GM21526 (cell line): ENCODE data around the gene PTPRN2.

Source experiments
- ATAC-seq: cut with Tn5 transposase; IDR thresholded peaks from one replicate; pipeline ENCODE4 v1.9.1; 2021; ENCODE audit warnings: moderate library complexity; ENCODE audit not compliant: unreplicated experiment, low FRiP score

PTPRN2 gene

GRCh38 chr7:157758468-157759245 lies 829.0 kb downstream of the PTPRN2 start:
- no peak for ATAC-seq

GRCh38 chr7:157757776-157758467 lies 829.7 kb downstream of the PTPRN2 start:
- no peak for ATAC-seq

GRCh38 chr7:157757211-157757610 lies 830.4 kb downstream of the PTPRN2 start:
- ATAC-seq: no peak

GRCh38 chr7:157755741-157756140 lies 831.9 kb downstream of the PTPRN2 start:
- ATAC-seq: no peak

GRCh38 chr7:157754416-157754790 lies 833.2 kb downstream of the PTPRN2 start:
- no peak for ATAC-seq

- no peak for ATAC-seq
These were observed 833.8 kb downstream of the PTPRN2 start for GRCh38 chr7:157753713-157754415.

GRCh38 chr7:157752832-157753291 lies 834.8 kb downstream of the PTPRN2 start:
- no peak for ATAC-seq

- no peak for ATAC-seq
These were observed 835.5 kb downstream of the PTPRN2 start for GRCh38 chr7:157751951-157752673.

GRCh38 chr7:157751406-157751805 lies 836.2 kb downstream of the PTPRN2 start:
- no peak for ATAC-seq

- no peak for ATAC-seq
These were observed 837.3 kb downstream of the PTPRN2 start for GRCh38 chr7:157750291-157750690.

GRCh38 chr7:157745721-157746709 lies 841.6 kb downstream of the PTPRN2 start:
- ATAC-seq: no peak

GRCh38 chr7:157744786-157745601 lies 842.6 kb downstream of the PTPRN2 start:
- no peak for ATAC-seq

- no peak for ATAC-seq
These were observed 843.7 kb downstream of the PTPRN2 start for GRCh38 chr7:157743781-157744525.

GRCh38 chr7:157740251-157740798 lies 847.3 kb downstream of the PTPRN2 start:
- ATAC-seq: no peak

- no peak for ATAC-seq
These were observed 848.0 kb downstream of the PTPRN2 start for GRCh38 chr7:157739650-157740049.

GRCh38 chr7:157739031-157739430 lies 848.6 kb downstream of the PTPRN2 start:
- ATAC-seq: no peak

- no peak for ATAC-seq
These were observed 849.6 kb downstream of the PTPRN2 start for GRCh38 chr7:157738066-157738460.
